HG03432 (cell line): Measurements from ENCODE around the gene CACNB3.

Source experiments
- ATAC-seq: cut with Tn5 transposase; IDR thresholded peaks from one replicate; pipeline ENCODE4 v1.9.1; 2021; ENCODE audit warnings: mild to moderate bottlenecking, moderate library complexity; ENCODE audit not compliant: unreplicated experiment

Gene CACNB3

DNA sequence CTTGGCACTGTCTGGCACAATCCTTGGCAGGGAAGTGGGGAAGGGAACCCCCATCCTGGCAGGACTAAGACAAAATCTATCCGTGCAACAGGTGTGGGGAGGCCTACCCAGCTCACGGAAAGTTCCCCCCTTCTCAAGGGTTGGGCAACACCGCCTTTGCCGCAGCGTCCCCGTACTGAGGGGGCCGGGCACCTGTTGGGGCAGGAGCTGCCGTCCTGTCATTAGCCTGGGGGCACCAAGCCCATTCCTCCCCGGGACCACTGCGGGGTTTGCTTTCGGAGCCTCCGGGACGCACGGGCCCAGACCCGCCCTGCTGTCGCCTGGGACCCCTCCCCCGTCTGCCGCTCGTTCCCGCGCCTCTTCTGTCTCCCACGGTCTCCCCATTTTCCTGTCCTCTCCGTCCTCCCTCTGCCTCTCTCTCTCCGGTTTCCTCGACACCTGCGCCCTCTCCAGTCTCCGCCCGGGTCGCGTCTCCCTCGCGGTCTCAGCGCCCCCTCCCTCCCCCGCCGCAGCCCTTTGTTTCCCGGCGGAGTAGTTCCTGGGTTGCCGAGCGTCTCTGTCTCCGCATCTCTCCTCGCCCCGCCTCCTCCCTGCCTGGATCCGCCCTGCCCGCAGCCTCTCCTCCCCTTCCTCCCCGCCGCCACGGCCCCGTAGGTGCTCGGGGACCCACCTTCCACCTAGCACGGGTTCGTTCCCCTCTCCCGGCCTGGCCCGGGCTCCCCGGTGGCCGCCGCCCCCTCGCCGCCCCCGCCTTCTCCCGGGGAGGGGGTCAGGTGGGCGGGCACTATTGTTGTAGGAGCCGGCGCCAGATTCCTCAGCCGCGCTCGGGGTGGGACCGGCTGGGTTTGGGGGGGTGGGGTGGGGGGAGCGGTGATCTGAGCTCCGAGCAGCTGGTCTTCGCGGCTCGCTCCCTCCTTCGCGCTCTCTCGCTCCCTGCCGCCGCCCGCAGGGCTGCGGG lies at the start of gene CACNB3:
CACNB3 (plus strand) TSS at position 624 of the 958 bp plus-strand sequence. CDS start 434 bp downstream, outside the sequence.
- ATAC-seq, result peak; percentile 44

DNA sequence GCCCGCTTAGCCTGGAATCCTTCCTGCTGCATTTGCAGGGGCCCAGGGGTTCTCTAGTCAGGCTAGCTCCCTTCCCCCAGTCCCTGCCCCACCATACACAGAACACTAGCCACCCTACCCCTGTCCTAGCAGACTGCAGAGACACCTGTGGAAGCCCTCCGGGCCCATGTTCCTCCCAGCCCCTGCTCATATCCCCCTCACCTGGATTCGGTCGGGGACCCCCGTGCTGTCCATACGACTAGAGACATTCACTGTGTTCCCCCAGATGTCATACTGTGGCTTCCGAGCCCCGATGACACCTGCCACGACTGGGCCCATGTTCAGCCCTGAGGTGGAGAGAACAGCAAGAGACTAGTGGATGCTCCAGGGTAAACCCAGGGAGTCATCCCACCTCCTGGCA lies 49.6 kb upstream of the CACNB3 start:
- no peak for ATAC-seq

DNA sequence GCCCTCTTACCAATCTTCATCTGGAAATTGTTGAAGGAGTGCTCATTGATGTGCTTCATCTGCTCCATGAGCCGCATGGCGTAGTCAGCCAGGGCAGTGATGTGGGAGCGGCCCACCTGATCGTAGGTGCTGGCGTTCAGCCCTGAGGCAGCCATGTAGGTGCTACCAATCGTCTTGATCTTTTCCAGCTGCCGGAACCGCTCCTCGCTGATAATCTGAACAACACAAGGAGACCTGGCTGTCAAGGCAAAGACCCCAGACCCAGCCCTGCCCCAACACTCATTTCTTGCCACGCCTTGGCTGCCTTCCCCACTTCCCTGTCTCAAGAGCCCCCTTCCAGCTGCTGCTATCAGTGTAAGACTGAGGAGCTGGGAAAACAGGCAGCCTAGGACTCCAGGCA lies 47.5 kb upstream of the CACNB3 start:
- ATAC-seq, result no peak

DNA sequence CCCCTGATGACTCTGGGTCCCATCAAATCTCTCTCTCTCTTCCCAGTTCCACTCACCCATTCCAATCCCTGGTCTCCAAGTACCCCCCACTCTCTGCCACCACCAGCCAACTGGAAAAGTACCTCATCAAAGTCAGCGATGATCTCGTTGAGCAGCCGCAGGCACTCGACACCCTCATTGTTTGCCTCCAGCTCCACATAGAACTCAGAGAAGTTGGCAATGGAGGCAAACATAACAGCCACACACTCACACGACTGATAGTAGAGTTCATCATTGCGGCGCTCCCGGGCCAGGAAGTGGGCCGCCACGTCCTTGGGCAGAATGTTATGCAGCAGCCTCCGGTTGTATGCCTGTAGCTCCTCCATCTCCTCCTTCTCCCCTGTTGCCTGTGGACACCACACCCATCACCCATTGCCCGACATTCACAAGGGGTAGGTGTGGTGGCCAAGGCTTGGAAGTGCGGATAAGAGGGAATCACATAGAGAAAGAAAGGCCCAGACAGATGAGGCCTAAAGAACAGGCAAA lies 46.6 kb upstream of the CACNB3 start:
- no peak for ATAC-seq

- ATAC-seq, result no peak
Measured at GRCh38 chr12:48773686-48774085, 44.6 kb upstream of the CACNB3 start.

DNA sequence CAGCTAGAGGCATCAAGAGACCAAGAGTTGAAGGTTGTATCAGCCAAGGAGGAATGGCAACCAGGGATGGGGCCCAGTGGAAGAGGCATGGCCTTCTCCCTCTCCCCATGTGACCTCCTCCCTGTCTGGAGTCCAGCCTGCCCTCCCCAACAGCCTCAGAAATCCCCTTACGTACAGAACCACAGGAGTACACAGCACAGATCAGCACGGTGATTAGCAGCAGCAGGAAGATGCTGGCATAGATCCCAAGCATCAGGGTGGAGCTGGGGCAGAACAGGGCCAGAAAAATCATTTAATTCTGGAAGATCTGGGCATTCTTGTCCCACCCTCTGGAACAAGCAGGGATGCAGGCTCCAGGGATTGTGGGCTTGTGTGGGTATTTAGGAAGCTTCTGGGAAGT lies 43.8 kb upstream of the CACNB3 start:
- ATAC-seq, result no peak

GRCh38 chr12:48775299-48775698 lies 43.0 kb upstream of the CACNB3 start:
- ATAC-seq, result no peak

GRCh38 chr12:48775991-48776649 lies 42.2 kb upstream of the CACNB3 start:
- no peak for ATAC-seq

GRCh38 chr12:48776956-48777355 lies 41.3 kb upstream of the CACNB3 start:
- ATAC-seq, result no peak

- no peak for ATAC-seq
Measured at GRCh38 chr12:48777501-48778400, 40.5 kb upstream of the CACNB3 start.

DNA sequence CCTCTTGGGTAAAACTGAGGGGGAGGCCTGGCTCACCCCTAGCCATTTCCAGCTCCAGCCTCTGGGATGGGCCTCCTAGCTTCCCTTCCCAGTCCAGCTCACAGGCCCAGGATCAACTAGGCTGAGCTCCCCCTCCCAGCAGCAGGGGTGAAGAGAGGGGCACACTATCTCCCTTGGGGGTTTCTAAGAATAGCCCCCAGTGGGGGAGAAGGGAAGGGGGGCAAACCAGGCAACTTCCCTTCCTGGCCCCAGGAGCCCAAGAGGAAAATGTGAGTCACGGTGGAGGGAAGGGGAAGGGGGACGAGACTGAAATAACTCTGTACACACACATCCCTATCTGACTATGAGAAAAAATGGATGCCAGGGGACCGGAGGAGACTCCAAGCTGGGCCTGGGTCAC lies 38.4 kb upstream of the CACNB3 start:
- ATAC-seq, result no peak

DNA sequence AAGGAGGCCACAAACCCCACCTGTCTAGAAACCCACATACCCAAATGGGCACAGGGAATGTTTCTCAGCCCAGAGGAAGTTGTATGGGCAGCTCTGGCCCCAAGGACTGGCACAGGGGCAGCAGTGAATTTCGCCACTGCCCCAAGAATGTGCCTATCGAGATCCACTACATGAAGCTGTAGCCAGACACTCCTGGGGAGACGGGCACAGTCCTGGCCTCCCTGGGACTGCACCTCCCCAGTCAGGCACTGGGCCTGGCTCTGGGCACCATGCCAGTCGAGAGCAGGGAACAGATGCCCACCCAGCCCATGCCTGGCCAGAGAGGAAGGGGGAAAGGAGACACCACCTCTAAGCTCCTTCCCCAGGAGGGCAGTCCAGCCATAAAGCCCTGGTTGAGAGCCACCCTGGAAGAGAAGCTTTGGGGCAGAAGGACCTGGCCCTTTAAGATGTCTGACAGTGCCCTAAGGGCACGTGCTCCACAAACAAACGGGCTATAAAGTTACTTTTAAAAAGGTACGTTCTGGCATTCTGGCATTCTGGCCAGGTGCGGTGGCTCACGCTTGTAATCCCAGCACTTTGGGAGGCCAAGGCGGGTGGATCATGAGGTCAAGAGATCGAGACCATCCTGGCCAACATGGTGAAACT lies 37.8 kb upstream of the CACNB3 start:
- no peak for ATAC-seq

DNA sequence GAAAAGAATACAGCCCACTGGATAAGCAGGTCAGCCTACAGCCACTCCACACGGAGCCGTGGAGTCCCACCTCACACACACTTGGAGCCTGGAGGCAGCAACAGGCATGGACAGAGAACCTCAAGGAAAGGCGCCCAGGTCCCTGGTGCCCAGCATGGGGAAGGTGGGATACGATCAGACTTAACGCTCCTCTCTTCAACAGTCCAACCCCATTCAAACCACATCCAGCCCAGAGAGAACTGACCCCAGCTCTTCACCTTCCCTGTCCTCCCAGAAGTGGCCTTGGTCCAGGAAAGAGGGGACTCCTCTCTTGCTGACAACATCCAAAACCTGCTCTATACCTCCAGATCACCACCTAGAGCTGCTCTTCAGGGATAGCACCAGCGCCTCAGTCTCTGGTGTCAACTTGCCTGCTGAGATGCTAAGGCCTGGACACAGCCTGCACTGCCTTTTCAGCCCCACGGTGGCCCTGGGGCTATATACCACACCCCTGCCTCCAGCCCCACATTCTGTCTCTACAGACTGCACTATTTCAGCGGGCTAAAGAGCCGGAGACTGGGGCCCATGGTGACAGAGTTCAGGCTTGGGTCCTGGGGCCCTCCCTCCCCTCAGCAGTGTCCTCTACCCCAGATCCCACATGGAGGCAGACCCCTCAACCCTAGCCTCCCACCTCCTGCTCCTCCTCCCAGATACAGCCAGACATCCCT lies 36.4 kb upstream of the CACNB3 start:
- no peak for ATAC-seq

DNA sequence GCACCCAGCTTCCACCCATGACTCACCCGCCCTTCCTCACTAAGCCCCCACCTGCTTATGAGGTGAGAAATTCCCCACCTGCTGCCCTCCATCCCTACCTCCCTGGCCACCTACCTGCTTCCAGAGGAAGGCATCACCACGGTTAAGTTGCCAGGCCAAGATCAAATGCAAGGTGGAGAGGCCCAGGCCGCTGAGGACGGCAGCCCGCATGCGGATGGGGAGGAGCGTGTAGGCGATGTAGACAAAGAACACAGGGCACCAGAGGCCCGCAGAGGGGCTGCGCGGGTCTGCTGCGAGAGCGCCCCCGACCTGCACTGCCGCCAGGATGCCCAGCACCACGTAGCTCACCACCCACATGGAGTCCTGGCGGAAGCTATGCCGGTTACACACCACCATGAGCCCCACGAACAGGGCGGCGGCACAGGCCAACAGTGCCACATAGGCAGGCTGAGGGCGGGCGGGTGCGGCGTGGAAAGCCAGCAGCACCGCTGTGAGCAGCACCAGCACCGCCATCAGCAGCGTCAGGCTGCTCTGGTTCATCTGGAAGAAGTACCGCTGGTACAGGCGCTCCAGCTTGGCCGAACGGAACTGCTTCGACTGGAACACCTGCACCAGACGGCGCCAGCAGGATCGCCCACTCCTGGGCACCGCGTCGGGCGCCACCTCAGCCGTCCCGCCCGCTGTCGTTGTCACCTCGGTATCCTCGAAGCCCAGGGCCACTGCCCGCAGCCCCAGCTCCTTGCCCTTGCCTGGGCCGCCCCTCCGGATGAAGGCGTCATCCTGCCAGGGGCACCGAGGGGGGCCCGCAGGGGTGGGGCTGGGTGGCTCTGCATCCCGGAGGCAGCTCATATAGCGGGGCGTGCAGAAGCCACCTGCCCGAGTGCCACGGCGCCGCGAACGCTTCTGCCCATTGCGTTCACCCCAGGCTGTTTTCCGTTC lies 35.6 kb upstream of the CACNB3 start:
- no peak for ATAC-seq

GRCh38 chr12:48783432-48783831 lies 34.9 kb upstream of the CACNB3 start:
- ATAC-seq, result no peak

DNA sequence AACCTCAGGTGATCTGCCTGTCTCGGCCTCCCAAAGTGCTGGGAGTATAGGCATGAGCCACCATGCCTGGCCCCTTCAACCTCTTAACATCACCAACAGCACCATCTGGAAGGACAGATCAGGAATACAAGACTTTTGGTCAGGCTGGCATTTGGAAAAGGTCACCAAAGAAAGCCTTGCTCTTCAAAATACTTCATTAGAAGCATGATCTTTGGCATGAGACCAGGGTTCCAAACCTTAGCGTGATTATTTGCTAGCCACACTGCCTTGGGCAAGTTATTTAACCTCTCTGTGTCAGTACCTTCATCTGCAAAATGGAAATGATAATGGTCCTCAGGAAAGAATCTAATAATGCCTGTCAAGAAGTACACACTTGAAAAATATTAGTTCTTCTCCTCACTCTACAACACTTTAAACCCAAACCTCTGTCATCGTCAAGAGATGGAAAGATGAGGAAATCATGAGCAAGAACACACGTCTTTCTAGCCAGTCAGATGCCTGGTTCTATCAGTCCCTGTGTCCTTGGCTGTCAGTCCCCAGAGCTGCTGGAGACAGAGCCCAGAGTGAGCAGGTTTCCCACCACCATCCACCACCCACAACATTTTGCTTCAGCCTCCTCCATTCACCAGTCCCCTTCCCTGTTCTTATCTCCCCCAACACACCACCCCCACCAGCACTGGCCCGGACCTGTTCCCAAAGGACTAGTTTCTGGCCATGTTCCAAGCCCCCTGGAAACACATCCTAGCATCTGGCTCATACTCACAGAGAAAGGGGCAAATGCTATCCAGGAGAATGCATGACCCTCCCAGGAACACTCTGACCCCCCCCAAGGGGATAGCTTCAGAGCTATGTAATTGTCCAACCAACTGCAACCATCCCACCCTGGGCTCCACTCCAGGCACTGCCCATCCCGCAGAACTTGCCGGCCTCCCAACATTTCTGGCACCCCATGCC lies 31.4 kb upstream of the CACNB3 start:
- ATAC-seq, result no peak

DNA sequence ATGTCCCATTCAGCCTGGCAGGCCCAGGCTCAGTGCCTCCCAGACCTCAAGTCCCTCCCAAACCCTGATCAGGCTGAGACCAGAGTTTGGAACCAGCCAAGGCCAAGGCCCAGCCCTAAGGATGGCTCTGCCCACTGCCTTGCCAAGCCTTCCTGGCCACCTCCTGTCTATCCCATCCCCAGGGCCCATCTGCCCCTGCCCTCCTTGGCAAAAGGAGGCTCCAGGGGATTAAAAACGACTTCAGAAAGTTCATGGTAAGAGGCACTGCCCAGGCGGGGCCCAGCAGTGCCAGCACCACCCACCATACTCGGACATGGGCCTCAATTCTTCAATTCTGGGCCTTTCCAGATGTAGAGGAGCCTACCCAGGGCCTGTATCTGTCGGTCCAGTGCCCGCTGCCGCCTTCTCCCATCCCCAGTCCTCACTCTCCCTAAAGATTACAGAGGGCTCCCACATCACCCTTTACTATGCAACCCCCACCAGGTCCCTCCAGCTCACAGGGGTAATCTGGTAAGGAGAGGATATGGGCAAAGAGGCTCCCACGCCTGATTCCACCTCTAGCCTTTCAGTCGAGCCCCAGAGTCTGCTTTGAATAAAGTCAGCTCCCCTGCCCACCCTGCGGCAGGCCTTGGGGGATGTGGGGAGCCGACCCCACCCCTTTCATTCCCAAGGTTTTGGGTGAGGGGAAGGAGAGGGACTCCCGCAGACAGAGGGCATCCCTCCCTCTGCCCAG lies 30.3 kb upstream of the CACNB3 start:
- no peak for ATAC-seq
